ENCODE measurements around the gene TFAP2C.
"Not testable (repeated sequence)": the region's sequence is repeated elsewhere in the genome, so short reads cannot be mapped to it uniquely, and the experiment has no call there.

Gene TFAP2C

DNA sequence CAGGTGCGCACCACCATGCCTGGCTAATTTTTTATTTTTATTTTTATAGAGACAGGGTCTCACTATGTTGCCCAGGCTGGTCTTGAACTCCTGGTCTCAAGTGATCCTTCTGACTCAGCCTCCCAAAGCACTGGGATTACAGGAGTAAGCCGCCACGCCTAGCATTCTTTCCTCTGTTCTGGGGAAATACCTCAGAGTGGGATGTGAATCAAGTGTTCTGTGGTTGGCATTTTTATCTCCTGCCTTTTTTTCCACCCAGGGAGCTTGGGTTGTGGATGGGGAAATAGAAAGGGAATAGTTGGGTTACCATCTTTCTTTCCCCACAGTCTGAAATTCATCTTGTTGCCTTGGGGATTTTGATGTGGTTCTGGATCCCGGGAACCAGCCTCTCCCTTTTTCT is 24.1 kb downstream of the TFAP2C start:
- no peak for DNase-seq (ENCODE audit: low spot score)

GRCh38 chr20:56656632-56657031 is 27.5 kb downstream of the TFAP2C start:
- no peak for DNase-seq (ENCODE audit: low spot score)

GRCh38 chr20:56657879-56658278 is 28.8 kb downstream of the TFAP2C start:
- DNase-seq (ENCODE audit: low spot score): no peak

- DNase-seq (ENCODE audit: low spot score): not testable (repeated sequence)
Observed at GRCh38 chr20:56658341-56658947, 29.3 kb downstream of the TFAP2C start.

DNA sequence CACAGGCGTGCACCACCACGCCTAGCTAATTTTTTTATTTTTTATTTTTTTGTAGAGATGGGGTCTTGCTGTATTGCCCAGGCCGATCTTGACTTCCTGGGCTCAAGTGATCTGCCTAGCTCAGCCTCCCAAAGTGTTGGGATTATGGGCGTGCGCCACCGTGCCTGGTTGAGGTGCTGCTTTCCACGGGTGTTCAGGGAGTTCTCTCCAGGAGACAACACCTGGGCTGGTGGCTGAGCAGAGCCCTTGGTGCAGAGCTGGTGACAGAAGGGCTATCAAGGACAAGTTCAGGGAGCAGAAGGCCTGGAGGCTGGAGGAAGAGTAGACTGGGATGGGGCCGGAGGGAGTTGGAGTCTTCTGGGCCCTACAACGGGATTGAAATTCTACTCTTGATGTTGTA is 34.6 kb downstream of the TFAP2C start:
- no peak for DNase-seq (ENCODE audit: low spot score)

- no peak for DNase-seq (ENCODE audit: low spot score)
Observed at GRCh38 chr20:56664796-56665195, 35.7 kb downstream of the TFAP2C start.

GRCh38 chr20:56665806-56666205 is 36.7 kb downstream of the TFAP2C start:
- DNase-seq (ENCODE audit: low spot score): no peak

GRCh38 chr20:56673450-56673849 is 44.3 kb downstream of the TFAP2C start:
- no peak for DNase-seq (ENCODE audit: low spot score)

- DNase-seq (ENCODE audit: low spot score): no peak
Observed at GRCh38 chr20:56676001-56676400, 46.9 kb downstream of the TFAP2C start.

DNA sequence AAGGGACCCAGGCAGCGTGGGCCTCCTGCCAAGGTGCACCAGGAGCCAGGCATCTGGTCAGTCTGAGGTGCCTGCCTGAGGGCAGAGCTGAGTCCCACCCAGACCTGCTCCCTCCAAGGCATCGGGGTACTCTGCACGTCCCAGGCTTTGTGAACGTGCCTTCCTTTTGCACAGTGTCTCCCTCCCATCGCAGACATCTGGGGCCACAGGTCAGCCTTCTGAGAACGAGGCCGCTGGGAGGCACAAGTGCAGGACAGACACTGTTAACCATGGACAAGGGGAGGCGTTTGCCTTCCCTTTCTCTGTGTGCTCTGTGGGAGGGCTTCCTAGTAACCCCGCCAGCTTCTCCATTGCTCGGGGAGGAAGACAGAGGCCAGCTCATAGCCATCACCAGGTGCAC is 47.6 kb downstream of the TFAP2C start:
- no peak for DNase-seq (ENCODE audit: low spot score)

- DNase-seq (ENCODE audit: low spot score): no peak
Observed at GRCh38 chr20:56683077-56683865, 54.2 kb downstream of the TFAP2C start.

GRCh38 chr20:56685879-56686278 is 56.8 kb downstream of the TFAP2C start:
- DNase-seq (ENCODE audit: low spot score): no peak

GRCh38 chr20:56687061-56687460 is 58.0 kb downstream of the TFAP2C start:
- DNase-seq (ENCODE audit: low spot score): no peak

DNA sequence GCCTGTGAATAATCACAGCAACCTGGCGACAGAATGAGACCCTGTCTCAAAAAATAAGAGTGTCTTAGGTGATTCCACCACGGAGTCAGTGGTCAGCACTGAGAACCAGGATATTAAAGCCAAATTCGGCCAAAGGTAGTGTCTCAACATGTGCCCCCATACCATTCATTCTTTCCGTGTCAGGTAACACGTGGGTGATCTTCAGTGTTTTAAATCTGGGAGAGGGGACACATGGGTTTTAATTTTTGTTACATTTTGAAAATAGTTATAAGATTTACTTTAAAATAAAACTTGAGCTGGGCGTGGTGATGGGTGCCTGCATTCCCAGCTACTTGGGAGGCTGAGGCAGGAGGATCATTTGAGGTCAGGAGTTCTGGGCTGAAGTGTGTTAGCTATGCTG is 59.0 kb downstream of the TFAP2C start:
- no peak for DNase-seq (ENCODE audit: low spot score)
